Caki2 (cell line): ENCODE measurements around the gene KCNK4. TPM values are rescaled to one million over a fixed set of nuclear protein-coding genes. Genes with fewer than 3 reads are reported as not detected.

Experiments
- DNase-seq: peaks from one replicate; pipeline ENCODE4 v3.0.0-alpha.2; 2015; ENCODE audit warnings: low read depth
- in situ Hi-C: cut with HindIII; loops from 2 replicates; pipeline ENCODE4 v1.10.0; 2016; ENCODE audit warnings: low sequenced_read_pairs, low pct_unique_long_range_greater_than_20kb, mixed read lengths
- total RNA-seq: library from RNA; depleted of rRNA; stranded (reverse); fragments of >200 nt; shearing (Covaris generic); gene quantifications from 2 replicates; pipeline ENCODE4 v1.2.3, GENCODE V29; 2014; ENCODE audit warnings: low replicate concordance; rRNA removed

The KCNK4 gene
- total RNA-seq, 1 experiment from 2014 or later = not detected

- DNase-seq = no peak
- in situ Hi-C loops = no loop called here
Observed at GRCh38 chr11:64349404-64349803, 58.3 kb downstream of the KCNK4 start.

Other genes with a start within 250 kb of the KCNK4 start
- gene MACROD1, start 125.2 kb upstream of the KCNK4 start, total RNA-seq = 38.9 and 42.9 TPM in 2 replicates
- 134 and 157 TPM in 2 replicates for gene STIP1, start 105.1 kb upstream of the KCNK4 start, total RNA-seq
- gene FERMT3, start 84.6 kb upstream of the KCNK4 start, total RNA-seq = 0.64 TPM in 1 of 2 replicates, not detected in the other
- gene TRPT1, start 65.1 kb upstream of the KCNK4 start, total RNA-seq = 39.1 and 72.3 TPM in 2 replicates
- 25.1 and 31.4 TPM in 2 replicates for gene NUDT22, start 65.0 kb upstream of the KCNK4 start, total RNA-seq
- 14.2 and 30.3 TPM in 2 replicates for gene DNAJC4, start 60.8 kb upstream of the KCNK4 start, total RNA-seq
- gene VEGFB, start 56.7 kb upstream of the KCNK4 start, total RNA-seq = 52.8 and 66.2 TPM in 2 replicates
- gene FKBP2, start 50.2 kb upstream of the KCNK4 start, total RNA-seq = 24.2 and 46.1 TPM in 2 replicates
- gene PPP1R14B, start 44.4 kb upstream of the KCNK4 start, total RNA-seq = 413 and 431 TPM in 2 replicates
- gene PLCB3, start 39.8 kb upstream of the KCNK4 start, total RNA-seq = 16.5 and 18.6 TPM in 2 replicates
- gene BAD, start 6.6 kb upstream of the KCNK4 start, total RNA-seq = 122 and 141 TPM in 2 replicates
- gene GPR137, start 5.5 kb upstream of the KCNK4 start, total RNA-seq = 9.6 and 31.9 TPM in 2 replicates
- not detected in 2 replicates for gene CATSPERZ, start 9.1 kb downstream of the KCNK4 start, total RNA-seq
- gene ESRRA, start 14.2 kb downstream of the KCNK4 start, total RNA-seq = 38.8 and 48.7 TPM in 2 replicates
- 494 and 562 TPM in 2 replicates for gene TRMT112, start 26.3 kb downstream of the KCNK4 start, total RNA-seq
- gene PRDX5, start 26.8 kb downstream of the KCNK4 start, total RNA-seq = 258 and 341 TPM in 2 replicates
- gene CCDC88B, start 48.9 kb downstream of the KCNK4 start, total RNA-seq = 1.3 and 4.9 TPM in 2 replicates
- gene RPS6KA4, start 67.9 kb downstream of the KCNK4 start, total RNA-seq = 39.0 and 59.4 TPM in 2 replicates